Pancreas (tissue), 10 donors: Measurements from ENCODE around the gene ZSCAN25. TPM values are rescaled to one million over a fixed set of nuclear protein-coding genes. Genes with fewer than 3 reads are reported as not detected.

ENCODE experiments used
- ATAC-seq, 4 donors: fragments of 200-7000 bp; cut with Tn5 transposase; one replicate each; pipeline versions ENCODE4 v1.8.0 to v1.9.1; 2020; ENCODE audit warnings: mild to moderate bottlenecking in 4 of 4, moderate library complexity in 4 of 4
- DNase-seq, 6 donors: peaks; one replicate each; pipeline ENCODE4 v3.0.0-alpha.2; 2020
- FAIRE-seq: peaks from 2 replicates; lab custom pipeline; 2012; peaks lifted over from hg19 to GRCh38; lab: Jason Lieb, UNC
- H3K27ac ChIP-seq, 4 donors: fragments of 200-600 bp; sonication (generic); 1 replicate in 3 of 4; 2 replicates in 1 of 4; pipeline versions ENCODE4 v1.5.0 to v1.8.0; 2020
- H3K27me3 ChIP-seq, 4 donors: fragments of 200-600 bp; one replicate each; pipeline ENCODE4 v1.8.0; 2021
- H3K36me3 ChIP-seq, 3 donors: fragments of 200-600 bp; sonication (generic) in 1 of 3; one replicate each; pipeline versions ENCODE4 v1.5.0 to v1.8.0; 2020 to 2021
- H3K4me1 ChIP-seq, 3 donors: fragments of 200-600 bp; one replicate each; pipeline ENCODE4 v1.8.0; 2021
- H3K4me3 ChIP-seq, 4 donors: fragments of 200-600 bp; sonication (generic) in 2 of 4; one replicate each; pipeline versions ENCODE4 v1.5.0 to v1.8.0; 2020 to 2021
- H3K9me3 ChIP-seq, 4 donors: fragments of 200-600 bp; one replicate each; pipeline ENCODE4 v1.8.0; 2021
- CTCF ChIP-seq, 4 donors: fragments of 200-600 bp; sonication (generic) in 3 of 4; IDR thresholded peaks; one replicate each; pipeline versions ENCODE4 v1.5.0 to v1.8.0; 2021; ENCODE audit warnings: antibody characterized with exemption in 4 of 4
- WGBS, 2 donors: extraction: QIAGEN DNeasy Blood & Tissue Kit; methylation state at CpG; one replicate each; pipeline ENCODE4 v1.1.7; 2013; 5-methylcytosine and 5-hydroxymethylcytosine counted together
- intact Hi-C, 3 donors: fragments of 100-400 bp; cut with DNase I; formaldehyde crosslinking; loops; one replicate each; pipeline versions ENCODE4 v1.11.1 to v1.14.2; 2022
- polyA plus RNA-seq, 2 donors: library from polyadenylated mRNA; stranded (reverse); fragments of 200-250 nt; gene quantifications; one replicate each; pipeline ENCODE4 v1.2.3, GENCODE V29; 2013
- total RNA-seq, 6 donors: library from RNA; stranded (reverse); fragmentation: NEBNext Ultra II Directional in 4 of 6; extraction: Animal tissue kit (Norgen Biotek cat#: 25700) in 4 of 6; gene quantifications; one replicate each; pipeline versions ENCODE4 v1.2.1 to v1.2.4, GENCODE V29; 2021 to 2023
- donor health status: healthy with polysubstance abuse.
- donor health status: DM: no; HTN: no; CAD: no; lungs with moderate emphysema.
- donor health status: DM: no; HTN: no; CAD: no.
- donor health status: control.
- donor health status: control.
- donor health status: Bipolar disorder and iron deficiency.
- donor health status: DM: yes; HTN: yes; CAD: no.
- donor health status: DM: no; HTN: no; CAD: no.
- donor health status: DM: no; HTN: no; CAD: no.
- donor health status: DM: yes; HTN: yes; CAD: no.

The ZSCAN25 gene
- total and polyA plus RNA-seq, 8 donors, result 4.7 to 12.8 (median 8.0) TPM

GRCh38 chr7:99596408-99596955 lies 20.3 kb upstream of the ZSCAN25 start:
- Histone ChIP-seq H3K4me3 (no peak overlapping the region), H3K27me3 (no peaks in the 10 kb centered on the region), H3K9me3 (no peaks in the 10 kb centered on the region), H3K36me3 (no peaks in the 10 kb centered on the region), H3K4me1 (no peaks in the 10 kb centered on the region), H3K27ac (no peak overlapping the region)
- DNase-seq, result no peak
- no peak for TF ChIP-seq CTCF (IDR thresholded peaks at IDR 0.05)
- 80 to 83% methylated on average over 1 of the region's 1 CpG for WGBS, 2 donors
- no peak for ATAC-seq
- intact Hi-C loops, result no loop called here
- FAIRE-seq, result no peak

- no peaks in the 10 kb centered on the region for H3K4me1 ChIP-seq
- no peak within 1 kb of the TSS for H3K4me3 ChIP-seq
- TF ChIP-seq CTCF (IDR thresholded peaks at IDR 0.05), result no peak
- WGBS, 2 donors, result 72 to 74% methylated on average over 34 of the region's 34 CpGs
- no peaks in the 10 kb centered on the region for H3K36me3 ChIP-seq
- FAIRE-seq, result no peak
- no peak for DNase-seq
- no peaks in the 10 kb centered on the region for H3K27me3 ChIP-seq
- H3K9me3 ChIP-seq, result no peaks in the 10 kb centered on the region
- no peak for ATAC-seq
- no peak within 1 kb of the TSS for H3K27ac ChIP-seq
- intact Hi-C loops, result no loop called here
These were observed 18.8 kb upstream of the ZSCAN25 start, which contains the start of gene TMEM225B for GRCh38 chr7:99597762-99598501. Gene TMEM225B, plus strand, starts transcription at chr7:99598267. Its CDS starts 6,122 bp downstream, at chr7:99604389.

GRCh38 chr7:99599836-99600235 lies 16.9 kb upstream of the ZSCAN25 start:
- ATAC-seq (no peak), FAIRE-seq (no peak), DNase-seq (no peak)
- no peak for TF ChIP-seq CTCF (IDR thresholded peaks at IDR 0.05)
- Histone ChIP-seq H3K4me3 (no peak overlapping the region), H3K27me3 (no peaks in the 10 kb centered on the region), H3K9me3 (no peaks in the 10 kb centered on the region), H3K27ac (no peak overlapping the region), H3K4me1 (no peaks in the 10 kb centered on the region), H3K36me3 (no peaks in the 10 kb centered on the region)
- intact Hi-C loops, result no loop called here
- WGBS, 2 donors, result 73 to 74% methylated on average over 4 of the region's 4 CpGs

- Histone ChIP-seq H3K27ac (no peak overlapping the region), H3K27me3 (no peaks in the 10 kb centered on the region), H3K9me3 (no peaks in the 10 kb centered on the region), H3K36me3 (no peaks in the 10 kb centered on the region), H3K4me1 (no peaks in the 10 kb centered on the region), H3K4me3 (no peak overlapping the region)
- no peak for ATAC-seq
- no peak for DNase-seq
- 79 to 88% methylated on average over 7 of the region's 7 CpGs for WGBS, 2 donors
- no peak for FAIRE-seq
- TF ChIP-seq CTCF (IDR thresholded peaks at IDR 0.05), result no peak
- intact Hi-C loops, result no loop called here
These were observed 15.0 kb upstream of the ZSCAN25 start for GRCh38 chr7:99601656-99602310.
